ENCODE results near the gene NKIRAS1. TPM values are rescaled to one million over a fixed set of nuclear protein-coding genes. Genes with fewer than 3 reads are reported as not detected.

Gene NKIRAS1
- total and polyA plus RNA-seq, 2 of the 8 experiments (the other 6 are each of a cell fraction or from before 2014, with no cell fraction given): 3.4 to 7.0 TPM

- peaks cover 1 to 8% of the 10 kb centered on the region in 2 experiments for H4K20me1 ChIP-seq (replicated peaks in 1 of 2; ENCODE audit: control insufficient read depth in 1 of 2, insufficient read depth in 2 of 2, low read length in 2 of 2)
- H3K36me3 ChIP-seq (ENCODE audit: control insufficient read depth in 2 of 4, insufficient read depth in 4 of 4, low read length in 3 of 4): peaks cover 0 to 6% (median 0%) of the 10 kb centered on the region in 4 experiments; a peak in 1 of 8 replicates
- no peak overlapping the region for H4K8ac ChIP-seq (ENCODE audit: extremely low read depth, insufficient read depth, low read length)
- H3K27me3 ChIP-seq (replicated peaks in 1 of 4; ENCODE audit: control insufficient read depth in 3 of 4, extremely low read depth in 1 of 4, insufficient read depth in 3 of 4, low read length in 3 of 4): no peaks in the 10 kb centered on the region
- no peak for FAIRE-seq
- no peak overlapping the region for H3K4ac ChIP-seq (replicated peaks; ENCODE audit: insufficient read length, low read depth, low read length)
- H3K9ac ChIP-seq (replicated peaks in 1 of 4; ENCODE audit: extremely low read depth in 1 of 4, low read depth in 3 of 4, low read length in 3 of 4): no peak overlapping the region
- WGBS, 2 experiments (ENCODE audit: extremely low coverage in 1 of 2, insufficient coverage in 1 of 2, insufficient read length in 1 of 2, insufficient replicate concordance in 2 of 2, low coverage in 1 of 2, low lambda C conversion rate in 2 of 2, missing lambda C conversion rate in 1 of 2): 91% methylated on average over 4 of the region's 4 CpGs; no CpG with 5 or more reads in 1 of the 2 experiments
- peaks cover under 1 to 5% (median 4%) of the 10 kb centered on the region in 4 experiments; a peak in 4 of 7 replicates for H3K4me1 ChIP-seq (replicated peaks in 1 of 4; ENCODE audit: control insufficient read depth in 3 of 4, insufficient read depth in 4 of 4, low read length in 3 of 4)
- no peaks in the 10 kb centered on the region for H3K9me3 ChIP-seq (ENCODE audit: insufficient read depth in 2 of 2, low read depth in 1 of 2, low read length in 1 of 2)
- no peak overlapping the region for H2BK5ac ChIP-seq (ENCODE audit: low read depth, low read length)
- no peak overlapping the region for H2BK15ac ChIP-seq (ENCODE audit: low read length)
- H3K79me1 ChIP-seq (ENCODE audit: low read depth, low read length): no peaks in the 10 kb centered on the region
- H3K4me2 ChIP-seq (ENCODE audit: insufficient read depth in 1 of 2, low read depth in 2 of 2, low read length in 2 of 2): no peak overlapping the region
- no peak overlapping the region for H4K91ac ChIP-seq (replicated peaks; ENCODE audit: insufficient read length, low read length)
- no peak overlapping the region for H2AK5ac ChIP-seq (ENCODE audit: low read depth, low read length)
- TF ChIP-seq KDM4A (IDR thresholded peaks at IDR 0.05; ENCODE audit: low read depth, low read length, severe bottlenecking): no peak
- TF ChIP-seq ATF3 (IDR thresholded peaks at IDR 0.05; ENCODE audit: insufficient read depth, low read depth, low read length): no peak
- TF ChIP-seq BRCA1 (IDR thresholded peaks at IDR 0.05; ENCODE audit: low read depth, low read length): no peak
- TF ChIP-seq SIRT6 (IDR thresholded peaks at IDR 0.05; ENCODE audit: low read length): no peak
- no peak for TF ChIP-seq SAP30 (IDR thresholded peaks at IDR 0.05; ENCODE audit: insufficient read depth, insufficient replicate concordance, low read length)
- TF ChIP-seq GTF2F1 (IDR thresholded peaks at IDR 0.05; ENCODE audit: borderline replicate concordance, low read depth, low read length): no peak
- no peak for TF ChIP-seq POLR2A (IDR thresholded peaks at IDR 0.05; ENCODE audit: control extremely low read depth in 1 of 2, low read depth in 2 of 2, low read length in 2 of 2)
- TF ChIP-seq SP2 (IDR thresholded peaks at IDR 0.05; ENCODE audit: low read length): no peak
- no peak overlapping the region for H3K27ac ChIP-seq (ENCODE audit: low read depth, low read length)
- no peak overlapping the region for H3K56ac ChIP-seq (replicated peaks; ENCODE audit: insufficient read length, low read depth, low read length)
- ChIA-PET POLR2A (ENCODE audit: partially characterized antibody) (interaction anchor here (0.7 to 4.4 kb wide), 2 partner anchors 35 to 241 kb away, joined by 3 to 17 read pairs; partner anchors contain the start of genes NKIRAS1 and RPL15), CTCF (ENCODE audit: partially characterized antibody) (interaction anchor here (1.0 kb wide), 1 partner anchor 28 kb away, joined by 6 read pairs; no protein-coding TSS in a partner anchor)
- no peak overlapping the region for H2AFZ ChIP-seq (ENCODE audit: low read length)
- peaks cover 7 to 79% of the 10 kb centered on the region in 2 experiments for H3K79me2 ChIP-seq (ENCODE audit: control insufficient read depth in 1 of 2, insufficient read depth in 2 of 2, low read length in 2 of 2)
- H3K23me2 ChIP-seq (ENCODE audit: low read depth, low read length): no peaks in the 10 kb centered on the region
- no peak overlapping the region for H3K14ac ChIP-seq (ENCODE audit: insufficient read length)
- H2BK12ac ChIP-seq (ENCODE audit: low read depth, low read length): no peak overlapping the region
- no peak overlapping the region for H3K4me3 ChIP-seq (ENCODE audit: extremely low read depth in 1 of 4, insufficient read depth in 2 of 4, low read depth in 3 of 4, low read length in 4 of 4)
- no peak overlapping the region for H3K18ac ChIP-seq (ENCODE audit: extremely low read depth, low read length)
- no peak overlapping the region for H3K23ac ChIP-seq (ENCODE audit: insufficient read length)
- H4K5ac ChIP-seq (ENCODE audit: insufficient read length, low read depth, low read length): no peak overlapping the region
- H2BK20ac ChIP-seq (ENCODE audit: low read length): no peak overlapping the region
- no peak for DNase-seq (ENCODE audit: low read depth in 1 of 2, low spot score in 2 of 2)
- H2BK120ac ChIP-seq (replicated peaks; ENCODE audit: low read depth, low read length): no peak overlapping the region
These were observed 35.9 kb upstream of the NKIRAS1 start for GRCh38 chr3:23952646-23953045.

All from H1 (cell line).